ENCODE measurements around the gene MRPL4.
A peak's percentile ranks its signal among the peaks of the same experiment; 100 is the strongest.

Gene MRPL4

DNA sequence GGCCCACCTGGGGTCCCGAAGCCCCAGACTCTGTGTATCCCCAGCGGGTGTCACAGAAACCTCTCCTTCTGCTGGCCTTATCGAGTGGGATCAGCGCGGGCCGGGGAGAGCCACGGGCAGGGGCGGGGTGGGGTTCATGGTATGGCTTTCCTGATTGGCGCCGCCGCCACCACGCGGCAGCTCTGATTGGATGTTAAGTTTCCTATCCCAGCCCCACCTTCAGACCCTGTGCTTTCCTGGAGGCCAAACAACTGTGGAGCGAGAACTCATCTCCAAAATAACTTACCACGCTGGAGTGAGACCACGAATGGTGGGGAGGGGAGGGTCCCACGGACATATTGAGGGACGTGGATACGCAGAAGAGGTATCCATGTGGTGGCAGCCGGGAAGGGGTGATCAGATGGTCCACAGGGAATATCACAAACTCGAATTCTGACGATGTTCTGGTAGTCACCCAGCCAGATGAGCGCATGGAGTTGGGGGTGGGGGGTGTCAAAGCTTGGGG lies 36.7 kb downstream of the MRPL4 start:
- peak; percentile 74 for DNase-seq (ENCODE audit: low read depth, low spot score)

DNA sequence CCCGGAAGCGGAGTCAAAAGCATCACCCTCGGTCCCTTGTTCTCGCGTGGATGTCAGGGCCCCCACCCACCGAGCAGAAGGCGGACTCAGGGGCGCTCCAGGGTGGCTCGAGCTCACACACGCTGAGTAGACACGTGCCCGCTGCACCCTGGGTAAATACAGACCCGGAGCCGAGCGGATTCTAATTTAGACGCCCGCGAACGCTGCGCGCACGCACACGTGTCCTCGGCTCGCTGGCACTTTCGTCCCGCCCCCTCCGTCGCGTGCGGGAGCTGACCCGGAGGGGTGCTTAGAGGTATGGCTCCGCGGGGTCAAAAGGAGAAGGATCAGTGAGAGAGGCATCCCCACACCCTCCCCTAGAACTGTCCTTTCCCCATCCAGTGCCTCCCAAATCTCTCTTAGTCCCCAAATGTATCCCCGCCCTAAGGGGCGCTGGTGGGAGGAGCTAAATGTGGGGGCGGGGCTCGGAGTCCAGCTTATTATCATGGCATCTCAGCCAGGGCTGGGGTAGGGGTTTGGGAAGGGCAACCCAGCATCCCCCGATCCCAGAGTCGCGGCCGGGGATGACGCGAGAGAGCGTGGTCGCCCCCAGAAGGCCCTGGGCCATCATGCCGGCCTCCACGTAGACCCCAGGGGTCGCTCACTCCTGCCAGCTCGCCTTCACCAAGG lies 37.3 kb downstream of the MRPL4 start:
- peak; percentile 57 for DNase-seq (ENCODE audit: low read depth, low spot score)

DNA sequence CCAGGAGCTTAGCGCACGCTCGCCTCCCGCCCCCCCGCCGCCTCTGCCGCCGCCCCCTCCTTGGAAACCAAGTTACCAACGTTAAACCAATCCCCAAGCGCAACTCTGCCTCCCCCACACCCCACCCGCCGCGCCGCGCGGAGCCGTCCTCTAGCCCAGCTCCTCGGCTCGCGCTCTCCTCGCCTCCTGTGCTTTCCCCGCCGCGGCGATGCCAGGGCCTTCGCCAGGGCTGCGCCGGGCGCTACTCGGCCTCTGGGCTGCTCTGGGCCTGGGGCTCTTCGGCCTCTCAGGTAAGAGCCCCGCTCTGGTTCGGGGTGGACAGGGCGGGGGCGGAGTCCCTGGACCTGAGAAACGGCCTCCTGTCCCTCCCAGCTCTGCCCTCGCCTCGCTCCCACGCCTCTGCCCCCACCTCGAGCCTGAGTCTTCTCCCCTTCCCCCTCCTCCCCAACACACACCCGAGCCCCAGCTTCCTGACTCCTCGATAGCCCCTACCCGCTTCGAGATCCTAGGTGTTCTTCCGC lies 37.9 kb downstream of the MRPL4 start, which contains the start of gene ICAM5:
Gene ICAM5, plus strand, starts transcription at position 117 of the 521 bp plus-strand sequence. Its CDS starts 92 bp downstream, at position 209.
- no peak for DNase-seq (ENCODE audit: low read depth, low spot score)

DNA sequence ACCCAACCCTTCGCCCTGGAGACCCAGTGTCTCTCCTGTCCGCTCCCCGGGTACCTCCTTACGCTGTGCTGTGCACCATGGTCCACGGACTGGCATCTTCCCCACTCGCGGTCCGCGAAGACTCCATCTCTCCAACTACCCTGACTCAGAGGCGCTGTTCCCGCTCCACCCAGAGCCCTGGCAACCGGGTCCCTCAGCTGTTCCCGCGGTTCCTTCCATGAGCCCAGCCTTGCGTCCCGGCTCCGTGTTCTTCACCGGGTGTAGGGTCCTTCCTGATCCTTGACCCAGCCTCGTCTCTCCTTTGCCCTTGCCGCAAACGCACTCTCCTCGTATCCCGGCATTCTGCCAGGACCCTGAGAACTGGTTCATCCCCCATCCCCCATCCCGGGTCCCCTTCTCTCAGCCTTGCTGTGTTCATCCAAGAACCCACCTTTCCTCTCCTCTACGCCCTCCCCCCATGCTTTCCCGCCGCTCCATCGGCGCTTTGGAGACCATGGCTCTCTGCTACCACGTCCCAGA lies 38.4 kb downstream of the MRPL4 start:
- DNase-seq (ENCODE audit: low read depth, low spot score) = peak; percentile 21

DNA sequence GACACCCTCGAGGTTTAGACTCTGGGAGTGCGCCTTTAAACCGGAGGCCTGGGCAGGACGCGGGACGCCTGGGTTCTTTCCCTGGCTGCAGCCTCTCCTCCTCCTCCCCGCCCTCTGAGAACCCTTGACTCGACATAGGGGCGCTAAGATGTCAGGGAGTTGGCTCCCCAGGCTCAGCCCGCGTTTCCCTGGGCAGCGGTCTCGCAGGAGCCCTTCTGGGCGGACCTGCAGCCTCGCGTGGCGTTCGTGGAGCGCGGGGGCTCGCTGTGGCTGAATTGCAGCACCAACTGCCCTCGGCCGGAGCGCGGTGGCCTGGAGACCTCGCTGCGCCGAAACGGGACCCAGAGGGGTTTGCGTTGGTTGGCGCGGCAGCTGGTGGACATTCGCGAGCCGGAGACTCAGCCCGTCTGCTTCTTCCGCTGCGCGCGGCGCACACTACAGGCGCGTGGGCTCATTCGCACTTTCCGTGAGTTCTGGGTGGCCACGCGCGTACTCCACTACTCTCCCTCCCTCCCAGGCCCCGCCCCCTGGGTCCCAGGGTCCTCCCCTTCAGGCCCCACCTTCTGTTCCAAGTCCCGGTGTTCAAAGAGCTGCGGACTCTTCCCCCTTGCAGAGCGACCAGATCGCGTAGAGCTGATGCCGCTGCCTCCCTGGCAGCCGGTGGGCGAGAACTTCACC lies 39.0 kb downstream of the MRPL4 start:
- peak; percentile 39 for DNase-seq (ENCODE audit: low read depth, low spot score)

DNA sequence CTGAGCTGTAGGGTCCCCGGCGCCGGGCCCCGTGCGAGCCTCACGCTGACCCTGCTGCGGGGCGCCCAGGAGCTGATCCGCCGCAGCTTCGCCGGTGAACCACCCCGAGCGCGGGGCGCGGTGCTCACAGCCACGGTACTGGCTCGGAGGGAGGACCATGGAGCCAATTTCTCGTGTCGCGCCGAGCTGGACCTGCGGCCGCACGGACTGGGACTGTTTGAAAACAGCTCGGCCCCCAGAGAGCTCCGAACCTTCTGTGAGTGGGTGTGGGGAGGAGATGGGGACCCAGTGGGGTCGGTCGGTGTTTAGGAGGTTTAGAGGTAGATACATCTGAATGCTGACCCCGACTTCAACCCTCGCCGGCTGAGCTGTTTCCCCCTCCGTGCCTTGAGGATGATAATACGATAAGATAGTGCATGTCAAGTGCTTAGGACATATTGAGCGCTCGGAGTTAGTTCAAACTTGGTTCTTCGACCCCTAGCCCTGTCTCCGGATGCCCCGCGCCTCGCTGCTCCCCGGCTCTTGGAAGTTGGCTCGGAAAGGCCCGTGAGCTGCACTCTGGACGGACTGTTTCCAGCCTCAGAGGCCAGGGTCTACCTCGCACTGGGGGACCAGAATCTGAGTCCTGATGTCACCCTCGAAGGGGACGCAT lies 39.7 kb downstream of the MRPL4 start:
- DNase-seq (ENCODE audit: low read depth, low spot score) = peak; percentile 34

DNA sequence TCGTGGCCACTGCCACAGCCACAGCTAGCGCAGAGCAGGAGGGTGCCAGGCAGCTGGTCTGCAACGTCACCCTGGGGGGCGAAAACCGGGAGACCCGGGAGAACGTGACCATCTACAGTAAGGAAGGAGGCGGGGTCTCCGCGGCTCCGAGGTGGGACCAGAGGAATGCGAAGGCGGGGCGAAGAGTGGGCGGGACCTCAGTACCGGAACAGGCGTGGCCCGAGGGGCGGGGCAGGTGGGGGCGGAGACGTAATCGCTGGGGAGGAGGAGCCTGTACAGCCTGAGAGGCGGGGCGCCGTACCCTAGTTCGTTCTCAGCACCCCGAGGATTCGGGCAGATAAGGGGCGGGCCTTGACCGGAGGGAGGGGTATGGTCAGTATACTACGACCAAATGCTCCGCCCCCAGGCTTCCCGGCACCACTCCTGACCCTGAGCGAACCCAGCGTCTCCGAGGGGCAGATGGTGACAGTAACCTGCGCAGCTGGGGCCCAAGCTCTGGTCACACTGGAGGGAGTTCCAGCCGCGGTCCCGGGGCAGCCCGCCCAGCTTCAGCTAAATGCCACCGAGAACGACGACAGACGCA lies 40.3 kb downstream of the MRPL4 start:
- peak; percentile 83 for DNase-seq (ENCODE audit: low read depth, low spot score)

DNA sequence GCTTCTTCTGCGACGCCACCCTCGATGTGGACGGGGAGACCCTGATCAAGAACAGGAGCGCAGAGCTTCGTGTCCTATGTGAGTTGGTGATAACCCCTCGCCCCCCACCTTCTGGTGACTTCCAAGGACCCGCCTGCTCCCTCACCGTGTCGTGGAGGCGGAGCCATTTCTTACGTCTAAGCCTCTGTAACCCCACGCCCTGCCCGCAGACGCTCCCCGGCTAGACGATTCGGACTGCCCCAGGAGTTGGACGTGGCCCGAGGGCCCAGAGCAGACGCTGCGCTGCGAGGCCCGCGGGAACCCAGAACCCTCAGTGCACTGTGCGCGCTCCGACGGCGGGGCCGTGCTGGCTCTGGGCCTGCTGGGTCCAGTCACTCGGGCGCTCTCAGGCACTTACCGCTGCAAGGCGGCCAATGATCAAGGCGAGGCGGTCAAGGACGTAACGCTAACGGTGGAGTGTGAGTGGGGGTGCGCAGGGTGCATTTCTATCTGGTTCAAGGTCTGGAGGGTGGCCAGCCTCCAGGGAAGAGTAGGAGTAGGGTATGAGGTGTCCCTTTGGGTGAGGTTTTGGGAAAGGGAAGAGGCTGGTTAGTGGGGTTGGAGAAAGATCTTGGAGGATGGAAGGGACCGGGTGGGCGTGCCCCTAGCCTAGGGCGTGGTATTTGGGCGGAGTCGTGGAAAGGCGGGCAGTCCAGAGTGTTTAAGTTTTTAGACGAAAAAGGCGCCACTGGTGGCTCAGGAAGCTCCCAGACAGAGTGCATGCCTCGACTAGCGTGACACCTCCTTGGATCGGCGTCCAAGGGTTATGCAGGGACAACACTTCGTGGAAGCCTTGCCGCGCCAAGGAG lies 41.0 kb downstream of the MRPL4 start:
- no peak for DNase-seq (ENCODE audit: low read depth, low spot score)

DNA sequence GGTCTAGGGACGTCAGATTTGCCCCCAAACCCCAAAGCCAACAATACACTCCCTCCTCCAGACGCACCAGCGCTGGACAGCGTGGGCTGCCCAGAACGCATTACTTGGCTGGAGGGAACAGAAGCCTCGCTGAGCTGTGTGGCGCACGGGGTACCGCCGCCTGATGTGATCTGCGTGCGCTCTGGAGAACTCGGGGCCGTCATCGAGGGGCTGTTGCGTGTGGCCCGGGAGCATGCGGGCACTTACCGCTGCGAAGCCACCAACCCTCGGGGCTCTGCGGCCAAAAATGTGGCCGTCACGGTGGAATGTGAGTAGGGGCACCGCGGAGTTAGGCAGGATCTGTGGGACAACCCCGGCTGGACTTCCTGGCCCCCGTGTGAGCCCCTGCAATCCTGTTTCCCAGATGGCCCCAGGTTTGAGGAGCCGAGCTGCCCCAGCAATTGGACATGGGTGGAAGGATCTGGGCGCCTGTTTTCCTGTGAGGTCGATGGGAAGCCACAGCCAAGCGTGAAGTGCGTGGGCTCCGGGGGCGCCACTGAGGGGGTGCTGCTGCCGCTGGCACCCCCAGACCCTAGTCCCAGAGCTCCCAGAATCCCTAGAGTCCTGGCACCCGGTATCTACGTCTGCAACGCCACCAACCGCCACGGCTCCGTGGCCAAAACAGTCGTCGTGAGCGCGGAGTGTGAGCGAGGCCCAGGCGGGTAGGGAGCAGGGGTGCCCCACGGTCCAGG lies 41.8 kb downstream of the MRPL4 start:
- DNase-seq (ENCODE audit: low read depth, low spot score) = peak; percentile 20

DNA sequence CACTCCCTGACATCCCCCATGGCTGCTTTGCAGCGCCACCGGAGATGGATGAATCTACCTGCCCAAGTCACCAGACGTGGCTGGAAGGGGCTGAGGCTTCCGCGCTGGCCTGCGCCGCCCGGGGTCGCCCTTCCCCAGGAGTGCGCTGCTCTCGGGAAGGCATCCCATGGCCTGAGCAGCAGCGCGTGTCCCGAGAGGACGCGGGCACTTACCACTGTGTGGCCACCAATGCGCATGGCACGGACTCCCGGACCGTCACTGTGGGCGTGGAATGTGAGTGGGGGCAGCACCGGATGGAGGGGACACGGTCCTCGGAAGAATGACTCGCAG lies 42.3 kb downstream of the MRPL4 start:
- DNase-seq (ENCODE audit: low read depth, low spot score) = peak; percentile 73

DNA sequence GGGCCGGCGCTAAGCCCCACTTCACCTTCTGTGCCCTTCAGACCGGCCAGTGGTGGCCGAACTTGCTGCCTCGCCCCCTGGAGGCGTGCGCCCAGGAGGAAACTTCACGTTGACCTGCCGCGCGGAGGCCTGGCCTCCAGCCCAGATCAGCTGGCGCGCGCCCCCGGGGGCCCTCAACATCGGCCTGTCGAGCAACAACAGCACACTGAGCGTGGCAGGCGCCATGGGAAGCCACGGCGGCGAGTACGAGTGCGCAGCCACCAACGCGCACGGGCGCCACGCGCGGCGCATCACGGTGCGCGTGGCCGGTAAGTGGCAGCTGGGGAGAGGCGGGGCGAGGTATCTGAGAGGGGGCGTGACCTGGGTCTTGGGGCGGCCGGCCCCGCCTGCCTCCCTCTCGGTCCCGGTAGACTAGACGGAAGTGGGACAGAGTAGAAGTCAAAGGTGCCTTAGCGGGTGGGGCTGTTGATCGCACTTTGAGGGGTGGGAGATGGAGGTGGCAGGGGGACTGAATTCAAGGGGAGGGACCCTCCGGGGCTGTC lies 43.4 kb downstream of the MRPL4 start:
- DNase-seq (ENCODE audit: low read depth, low spot score) = peak; percentile 39

DNA sequence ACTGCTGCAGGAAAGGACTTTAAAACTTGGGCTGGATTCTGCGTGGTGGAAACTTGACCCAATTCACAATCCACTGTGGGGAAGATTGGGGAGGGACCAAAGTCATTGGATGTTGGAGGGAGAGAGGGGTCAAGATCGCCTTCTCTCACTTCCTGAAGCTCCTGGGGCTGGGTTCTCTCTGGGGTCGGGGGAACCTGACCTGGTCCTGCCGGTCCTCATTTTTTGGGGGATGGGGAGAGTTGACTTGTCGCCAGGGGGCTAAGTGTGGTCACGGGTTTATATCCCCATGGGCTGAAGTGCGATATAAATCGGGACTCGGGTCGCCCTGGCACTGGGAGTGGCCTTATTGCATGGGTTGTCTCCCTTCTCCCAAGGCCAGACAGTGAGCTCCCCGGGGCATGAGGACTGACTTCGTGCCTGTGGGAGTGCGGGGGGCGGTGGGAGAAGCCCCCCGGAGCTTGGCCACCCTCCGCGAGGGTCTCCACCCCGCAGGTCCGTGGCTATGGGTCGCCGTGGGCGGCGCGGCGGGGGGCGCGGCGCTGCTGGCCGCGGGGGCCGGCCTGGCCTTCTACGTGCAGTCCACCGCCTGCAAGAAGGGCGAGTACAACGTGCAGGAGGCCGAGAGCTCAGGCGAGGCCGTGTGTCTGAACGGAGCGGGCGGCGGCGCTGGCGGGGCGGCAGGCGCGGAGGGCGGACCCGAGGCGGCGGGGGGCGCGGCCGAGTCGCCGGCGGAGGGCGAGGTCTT lies 44.0 kb downstream of the MRPL4 start:
- DNase-seq (ENCODE audit: low read depth, low spot score) = peak; percentile 50

DNA sequence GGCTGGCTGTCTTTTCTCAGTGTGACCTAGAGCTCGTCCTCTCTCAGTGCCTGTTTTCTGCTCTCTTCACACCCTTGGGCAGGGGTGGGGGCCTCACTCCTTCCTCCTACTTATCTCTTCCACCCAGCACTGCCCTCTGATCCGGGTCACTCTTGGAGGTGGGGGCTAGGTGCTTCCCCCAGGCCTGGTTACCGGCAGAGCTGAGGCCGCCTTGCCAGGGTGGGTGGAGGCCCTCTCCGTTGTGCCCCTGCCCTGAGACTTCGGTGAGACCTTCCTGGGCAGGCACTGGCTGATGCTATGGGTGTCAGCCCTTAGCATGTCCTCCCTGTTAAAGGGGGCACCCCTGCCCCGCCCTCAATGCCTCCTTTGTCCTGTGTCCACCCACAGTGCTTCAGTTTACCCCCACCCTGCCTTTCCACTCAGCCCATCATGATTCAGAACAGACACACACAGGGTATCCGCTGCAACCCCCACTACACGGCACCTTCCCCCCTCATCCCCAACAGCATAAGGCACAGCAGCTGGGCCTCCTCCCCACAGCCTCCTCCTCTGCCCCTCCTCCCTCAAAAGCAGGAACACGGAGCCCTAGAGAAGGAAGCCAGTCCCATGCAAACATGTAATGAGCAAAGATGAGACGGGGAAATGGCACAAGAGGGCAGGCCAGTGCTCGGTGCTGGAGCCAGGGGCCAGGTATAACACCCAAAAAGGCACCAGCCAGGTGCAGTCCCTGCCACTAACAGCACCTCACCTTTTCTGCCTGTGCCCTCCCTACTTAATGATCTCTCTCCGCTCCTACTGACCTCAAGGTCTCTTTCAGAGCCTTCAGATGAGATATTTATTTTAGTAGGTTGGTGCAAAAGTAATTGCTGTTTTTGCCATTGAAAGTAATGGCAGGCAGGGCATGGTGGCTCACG lies 47.8 kb downstream of the MRPL4 start:
- no peak for DNase-seq (ENCODE audit: low read depth, low spot score)

DNA sequence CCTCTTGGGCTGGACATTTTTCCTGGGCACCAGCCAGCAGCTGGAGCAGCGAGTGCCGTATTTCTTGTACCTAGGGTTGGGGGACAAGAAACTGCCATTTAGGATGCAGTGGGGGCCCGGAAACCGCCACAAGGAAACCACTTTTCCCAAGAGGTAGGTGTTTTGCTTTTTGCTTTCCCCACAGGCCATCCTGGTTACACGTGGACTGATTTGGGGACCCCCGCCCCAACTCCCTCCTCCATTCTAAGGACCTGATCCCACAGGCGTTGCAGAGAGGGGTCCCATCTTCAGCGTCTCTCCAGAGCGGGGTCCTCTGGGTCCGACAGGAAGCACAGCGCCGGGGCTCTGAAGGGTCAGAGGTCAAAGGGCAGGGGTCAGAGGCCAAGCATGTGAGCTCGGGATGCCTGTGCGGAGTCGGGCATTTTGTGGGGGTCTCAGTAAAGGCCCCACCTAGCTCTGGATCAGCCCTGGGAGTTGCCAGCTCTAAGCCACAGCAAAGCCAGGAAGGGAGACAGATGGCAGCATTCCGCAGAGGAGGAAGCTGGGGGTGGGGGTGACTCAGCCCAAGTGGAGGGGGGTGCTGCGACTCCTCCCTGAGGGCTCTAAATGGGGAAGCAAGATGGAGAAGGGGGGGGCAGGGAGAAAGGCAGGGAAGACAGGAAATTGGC lies 53.3 kb downstream of the MRPL4 start:
- no peak for DNase-seq (ENCODE audit: low read depth, low spot score)

DNA sequence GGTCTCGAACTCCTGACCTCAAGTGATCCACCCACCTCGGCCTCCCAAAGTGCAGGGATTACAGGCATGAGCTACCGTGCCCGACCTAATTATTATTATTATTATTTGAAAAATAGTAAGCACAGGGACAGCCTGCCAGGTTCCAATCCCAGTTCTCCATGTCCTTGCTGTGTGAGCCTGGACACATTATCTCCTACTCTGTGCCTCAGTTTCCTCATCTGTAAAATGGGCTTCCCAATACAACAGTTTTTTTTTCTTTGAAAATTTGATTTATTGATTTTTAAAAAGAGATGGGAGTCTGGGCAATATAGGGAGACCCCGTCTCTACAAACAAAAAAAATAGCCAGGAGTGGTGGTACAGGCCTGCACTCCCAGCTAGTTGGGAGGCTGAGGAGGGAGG lies 54.3 kb downstream of the MRPL4 start:
- DNase-seq (ENCODE audit: low read depth, low spot score) = no peak

DNA sequence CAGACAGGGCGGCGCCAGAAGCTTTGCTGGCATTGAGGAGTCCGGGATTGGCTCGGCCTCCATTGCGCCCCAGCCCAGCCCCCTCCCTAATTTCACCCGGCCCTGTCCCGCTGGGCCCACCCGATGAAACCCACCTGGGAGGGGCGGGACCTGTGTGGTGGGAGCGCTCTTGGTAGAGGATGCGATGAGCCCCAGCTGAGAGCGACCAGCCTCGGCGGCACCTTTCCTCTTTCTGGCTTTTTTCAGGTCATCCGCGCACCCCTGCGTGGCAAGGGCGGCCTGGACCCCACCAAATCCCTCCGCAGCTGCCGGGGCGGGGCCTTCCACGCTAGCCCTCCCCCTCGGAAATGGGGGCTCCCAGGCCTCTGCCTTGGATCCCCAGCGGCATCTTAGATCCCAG lies 57.4 kb downstream of the MRPL4 start, which contains the start of gene ZGLP1:
Gene ZGLP1, minus strand, starts transcription at position 393 of the 400 bp plus-strand sequence.
- no peak for DNase-seq (ENCODE audit: low read depth, low spot score)
